K562 (cell line): ENCODE measurements around the gene MAP3K2. TPM values are rescaled to one million over a fixed set of nuclear protein-coding genes. Genes with fewer than 3 reads are reported as not detected.

Experiments used
- ARID3B ChIP-seq: fragments of 250-450 bp; sonication (Bioruptor Pico); IDR thresholded peaks from 2 replicates; pipeline ENCODE4 v1.4.0; 2020; ENCODE audit warnings: borderline replicate concordance
- ARNT ChIP-seq, 2 experiments: fragments of 450-650 bp; IDR thresholded peaks; 2 replicates each; pipeline ENCODE4 v1.6.1; 2016; ENCODE audit warnings: mild to moderate bottlenecking in 1 of 2
- ASH1L ChIP-seq: fragments of 450-650 bp; IDR thresholded peaks from 2 replicates; pipeline ENCODE4 v1.6.1; 2018; ENCODE audit warnings: borderline replicate concordance, mild to moderate bottlenecking, low read depth; ENCODE audit not compliant: partially characterized antibody
- E2F3 ChIP-seq: fragments of 250-450 bp; sonication (Bioruptor Pico); IDR thresholded peaks from 2 replicates; pipeline ENCODE4 v1.4.0; 2020; ENCODE audit warnings: mild to moderate bottlenecking
- E2F5 ChIP-seq: sonication (generic); formaldehyde crosslinking; IDR thresholded peaks from 2 replicates; pipeline ENCODE4 v1.8.0; 2022; ENCODE audit warnings: mild to moderate bottlenecking, missing genetic modification reagents
- ETV1 ChIP-seq: fragments of 450-650 bp; conservative IDR thresholded peaks from 2 replicates; pipeline ENCODE4 v1.6.1; 2016; ENCODE audit warnings: missing genetic modification characterization, control low read depth, low read depth, missing compliant biosample characterization
- HEY1 ChIP-seq: fragments of 250-450 bp; sonication (Bioruptor Pico); IDR thresholded peaks from 2 replicates; pipeline ENCODE4 v1.5.0; 2020; ENCODE audit warnings: mild to moderate bottlenecking, moderate library complexity, borderline replicate concordance
- HNRNPLL ChIP-seq: fragments of 200-400 bp; formaldehyde crosslinking; IDR thresholded peaks from 2 replicates; pipeline ENCODE4 v1.6.1; 2017; ENCODE audit warnings: low read length, low read depth, mild to moderate bottlenecking; ENCODE audit not compliant: poor library complexity, severe bottlenecking
- JUNB ChIP-seq: fragments of 450-650 bp; formaldehyde crosslinking; conservative IDR thresholded peaks from 2 replicates; pipeline ENCODE4 v1.4.0; 2020; ENCODE audit warnings: mild to moderate bottlenecking
- RCOR1 ChIP-seq, 2 experiments: IDR thresholded peaks; 2 replicates each; pipeline ENCODE4 v1.6.1; 2012; ENCODE audit warnings: low read depth in 2 of 2, low read length in 2 of 2, borderline replicate concordance in 1 of 2, improper control_type of control experiment in 1 of 2
- SETDB1 ChIP-seq: IDR thresholded peaks from one replicate; pipeline ENCODE4 v1.6.1; 2012; ENCODE audit warnings: low read length, control low read depth, inconsistent platforms
- SMARCA4 ChIP-seq: fragments of 450-650 bp; IDR thresholded peaks from 2 replicates; pipeline ENCODE4 v1.6.1; 2016
- TGIF2 ChIP-seq: sonication (generic); formaldehyde crosslinking; IDR thresholded peaks from 2 replicates; pipeline ENCODE4 v1.8.1; 2022; ENCODE audit warnings: mild to moderate bottlenecking, missing genetic modification reagents, moderate library complexity
- ZFP30 ChIP-seq: fragments of 250-450 bp; sonication (Bioruptor Pico); IDR thresholded peaks from 2 replicates; pipeline ENCODE4 v1.8.0; 2022; ENCODE audit warnings: moderate library complexity, mild to moderate bottlenecking, inconsistent platforms, borderline replicate concordance
- ZKSCAN3 ChIP-seq: fragments of 250-450 bp; sonication (Bioruptor Pico); IDR thresholded peaks from 2 replicates; pipeline ENCODE4 v1.4.0; 2020
- ZNF217 ChIP-seq: sonication (generic); formaldehyde crosslinking; IDR thresholded peaks from 2 replicates; pipeline ENCODE4 v1.8.0; 2022; ENCODE audit warnings: mild to moderate bottlenecking, missing genetic modification reagents
- ZNF347 ChIP-seq: fragments of 450-650 bp; formaldehyde crosslinking; IDR thresholded peaks from 2 replicates; pipeline ENCODE4 v1.4.0; 2020; ENCODE audit warnings: low read depth, mild to moderate bottlenecking, moderate library complexity
- ZNF639 ChIP-seq, 2 experiments: fragments of 200-800 bp in 1 of 2; sonication (Bioruptor generic) in 1 of 2; sonication (generic) in 1 of 2; formaldehyde crosslinking in 1 of 2; IDR thresholded peaks in 1 of 2; conservative IDR thresholded peaks in 1 of 2; 2 replicates each; pipeline versions ENCODE4 v1.5.0 to v1.6.1; 2016 to 2020; ENCODE audit warnings: missing compliant biosample characterization in 1 of 2, missing genetic modification characterization in 1 of 2, missing genetic modification reagents in 1 of 2
- ZNF644 ChIP-seq: fragments of 200-800 bp; sonication (Bioruptor generic); IDR thresholded peaks from 2 replicates; pipeline ENCODE4 v1.6.1; 2016; ENCODE audit warnings: low read depth, missing genetic modification characterization, missing compliant biosample characterization
- ZNF717 ChIP-seq: fragments of 250-450 bp; sonication (Bioruptor Pico); IDR thresholded peaks from 2 replicates; pipeline ENCODE4 v1.5.0; 2021
- polyA plus RNA-seq, 8 experiments: library from polyadenylated mRNA; depleted of rRNA in 4 of 8; stranded (reverse) in 5 of 8; unstranded in 3 of 8; fragments of >200 nt; fragmentation: Nextera tagmentation in 2 of 8; fragmentation: Illumina TruSeq in 1 of 8; extraction: Ambion mirVana in 2 of 8; extraction: Trizol in 1 of 8; gene quantifications; 2 replicates each; pipeline versions ENCODE4 v1.2.1 to v1.2.3, GENCODE V29; 2011 to 2014; ENCODE audit warnings: inconsistent platforms in 1 of 8, missing spikeins in 1 of 8
- total RNA-seq, 7 experiments: library from RNA; depleted of rRNA in 6 of 7; stranded (reverse); fragments of >200 nt in 6 of 7; fragmentation: Illumina TruSeq in 2 of 7; extraction: Trizol in 2 of 7; gene quantifications; 2 replicates each; pipeline versions ENCODE4 v1.2.1 to v1.2.3, GENCODE V29; 2011 to 2021; ENCODE audit warnings: low replicate concordance in 1 of 7

Gene MAP3K2
- total and polyA plus RNA-seq, 9 of the 15 experiments (the other 6 are each of a cell fraction or from before 2014, with no cell fraction given), result 1.2 to 14.2 (median 5.7) TPM

DNA sequence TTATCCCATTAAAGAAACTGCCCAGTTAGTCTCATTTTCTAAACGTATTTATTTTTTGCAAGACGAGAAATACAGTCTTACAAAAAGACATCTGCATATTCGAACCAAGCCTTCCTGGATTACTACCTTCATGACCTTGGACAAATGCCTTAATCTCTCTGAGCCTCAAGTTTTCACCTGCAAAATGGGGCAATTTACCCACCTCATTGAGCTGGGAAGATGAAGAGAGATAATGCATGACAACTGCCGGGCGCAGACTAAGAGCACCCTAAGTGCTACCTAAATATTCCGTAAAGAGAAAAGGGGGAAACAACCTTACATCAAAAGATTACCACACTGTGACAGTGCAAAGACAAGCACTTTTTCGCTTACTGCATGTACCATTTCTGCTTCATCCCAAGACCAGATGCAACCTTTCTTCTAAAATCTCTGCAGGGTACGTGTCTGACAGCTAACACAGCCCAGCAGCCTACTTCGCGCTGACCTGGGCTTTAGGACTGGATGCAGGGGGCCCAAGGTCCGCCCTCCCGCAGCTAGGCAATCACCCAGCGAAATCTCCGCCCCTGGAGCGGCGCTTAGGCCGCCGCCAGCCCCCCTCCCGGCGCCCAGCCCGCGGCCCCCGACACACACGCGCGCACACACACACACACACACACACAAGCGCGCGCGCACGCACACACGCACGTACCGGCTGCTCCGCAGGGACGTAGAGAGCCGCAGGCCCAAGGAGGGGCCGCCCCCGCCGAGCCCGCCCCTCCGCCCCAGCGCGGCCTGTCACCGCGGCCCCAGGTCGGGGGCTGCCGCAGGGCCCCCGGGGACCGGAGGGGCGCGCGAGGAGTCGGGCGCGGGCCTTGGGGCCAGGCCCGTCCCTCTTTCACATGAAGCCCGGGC lies 766 bp downstream of the MAP3K2 start (continued):
- TF ChIP-seq ARID3B, result no peak
- no peak for TF ChIP-seq ZKSCAN3 (CRISPR knock-in tag)
- TF ChIP-seq ARNT (IDR thresholded peaks at IDR 0.05), result 0 out of 4 replicates have a peak, but pooled peaks of 1 of the 2 experiments have one; percentile 30
- no peak for TF ChIP-seq ZNF717
- TF ChIP-seq RCOR1 (IDR thresholded peaks at IDR 0.05; ENCODE audit: borderline replicate concordance in 1 of 2, low read depth in 2 of 2, low read length in 2 of 2), result peak in 1 of 2 experiments; percentile 25; a peak in 1 of 4 replicates
- peak; percentile 77; the same call in 1 of the 2 replicates for TF ChIP-seq TGIF2 (CRISPR knock-in tag)
- no peak for TF ChIP-seq E2F5 (CRISPR knock-in tag)
- TF ChIP-seq ZNF217 (CRISPR knock-in tag), result no peak
- no peak for TF ChIP-seq HEY1
- TF ChIP-seq ZNF639 (CRISPR knock-in tag; conservative IDR thresholded peaks at IDR 0.05 in 1 of 2, IDR thresholded peaks at IDR 0.05 in 1 of 2), result peak in 1 of 2 experiments; percentile 42; a peak in 1 of 4 replicates
- TF ChIP-seq ZNF644 (tag), result peak; percentile 71; the same call in 1 of the 2 replicates
- no peak for TF ChIP-seq SETDB1
- TF ChIP-seq SMARCA4, result 0 out of 2 replicates have a peak, but pooled peaks have one; percentile 17
- peak; percentile 51 for TF ChIP-seq HNRNPLL
- no peak for TF ChIP-seq ZFP30
- no peak for TF ChIP-seq ETV1 (tag)
- TF ChIP-seq ZNF347 (CRISPR knock-in tag), result no peak
- TF ChIP-seq ASH1L, result no peak
- no peak for TF ChIP-seq JUNB (CRISPR knock-in tag)
- TF ChIP-seq E2F3 (CRISPR knock-in tag), result no peak
